B cell (primary cell): Measurements from ENCODE around the gene DEFB126. TPM values are rescaled to one million over a fixed set of nuclear protein-coding genes. Genes with fewer than 3 reads are reported as not detected.

Experiments used
- ATAC-seq: fragments of 200-7000 bp; cut with Tn5 transposase; one replicate; pipeline ENCODE4 v1.10.0; 2021; ENCODE audit warnings: low read depth, mild to moderate bottlenecking, moderate number of reproducible peaks, moderate library complexity
- CTCF ChIA-PET: fragments of 350-600 bp; sonication (Branson Sonifier 250); formaldehyde crosslinking; loops from one replicate; lab custom pipeline; 2021; ENCODE audit warnings: antibody characterized with exemption, inconsistent platforms; lab: Charles Lee
- POLR2A ChIA-PET: fragments of 350-600 bp; sonication (Branson Sonifier 250); formaldehyde crosslinking; loops from one replicate; lab custom pipeline; 2021; ENCODE audit warnings: antibody characterized with exemption; lab: Charles Lee
- DNase-seq: peaks from one replicate; pipeline ENCODE4 v3.0.0; 2013
- H2AFZ ChIP-seq: 2 replicates; pipeline ENCODE4 v1.6.1; 2012; ENCODE audit warnings: mild to moderate bottlenecking, low read depth, low read length; ENCODE audit not compliant: insufficient read depth, poor library complexity, severe bottlenecking
- H3K27ac ChIP-seq, 2 donors: 1 replicate in 1 of 2; 2 replicates in 1 of 2; pipeline ENCODE4 v1.5.1; 2012 to 2013; ENCODE audit warnings: low read length in 2 of 2, mild to moderate bottlenecking in 2 of 2, moderate library complexity in 1 of 2
- H3K27me3 ChIP-seq, 4 experiments: fragments of 200-600 bp in 1 of 4; sonication (generic) in 1 of 4; replicated peaks in 1 of 4; 1 replicate in 2 of 4; 2 replicates in 2 of 4; pipeline versions ENCODE4 v1.6.1 to v1.7.0; 2013 to 2016; ENCODE audit warnings: low read length in 3 of 4, mild to moderate bottlenecking in 2 of 4, mixed read lengths in 1 of 4, moderate library complexity in 1 of 4; ENCODE audit not compliant: insufficient read depth in 4 of 4, control insufficient read depth in 3 of 4; ENCODE audit errors: control extremely low read depth in 1 of 4
- H3K36me3 ChIP-seq, 2 experiments: replicated peaks in 1 of 2; 1 replicate in 1 of 2; 2 replicates in 1 of 2; pipeline versions ENCODE4 v1.6.1 to v1.7.1; 2013; ENCODE audit warnings: low read length in 1 of 2; ENCODE audit not compliant: insufficient read depth in 2 of 2, control insufficient read depth in 1 of 2; ENCODE audit errors: control extremely low read depth in 1 of 2, extremely low read depth in 1 of 2
- H3K4me1 ChIP-seq, 2 donors: fragments of 200-600 bp in 1 of 2; sonication (generic) in 1 of 2; 1 replicate in 1 of 2; 2 replicates in 1 of 2; pipeline versions ENCODE4 v1.5.1 to v1.6.1; 2013 to 2017; ENCODE audit warnings: low read length in 2 of 2; ENCODE audit not compliant: control insufficient read depth in 2 of 2, insufficient read depth in 2 of 2
- H3K4me2 ChIP-seq: replicated peaks from 2 replicates; pipeline ENCODE3; 2012; ENCODE audit warnings: mild to moderate bottlenecking, low read depth, low read length; ENCODE audit not compliant: poor library complexity, severe bottlenecking
- H3K4me3 ChIP-seq, 5 experiments: fragments of 200-600 bp in 1 of 5; sonication (generic) in 1 of 5; 1 replicate in 3 of 5; 2 replicates in 2 of 5; pipeline versions ENCODE4 v1.5.1 to v1.7.0; 2011 to 2016; ENCODE audit warnings: low read length in 4 of 5, mild to moderate bottlenecking in 4 of 5, low read depth in 2 of 5, control low read depth in 1 of 5, moderate library complexity in 1 of 5; ENCODE audit not compliant: insufficient read depth in 1 of 5; ENCODE audit errors: control extremely low read depth in 1 of 5, extremely low read depth in 1 of 5
- H3K79me2 ChIP-seq: fragments of 200-600 bp; sonication (generic); one replicate; pipeline ENCODE4 v1.6.0; 2016; ENCODE audit warnings: low read length; ENCODE audit not compliant: control insufficient read depth, insufficient read depth
- H3K9ac ChIP-seq: fragments of 200-600 bp; sonication (generic); 2 replicates; pipeline ENCODE4 v1.6.1; 2017; ENCODE audit warnings: mild to moderate bottlenecking, low read length, moderate library complexity
- H3K9me3 ChIP-seq, 3 donors: one replicate each; pipeline versions ENCODE4 v1.6.1 to v1.7.1; 2013; ENCODE audit warnings: low read length in 2 of 3; ENCODE audit not compliant: control insufficient read depth in 2 of 3, insufficient read depth in 1 of 3; ENCODE audit errors: control extremely low read depth in 1 of 3
- H4K20me1 ChIP-seq: 2 replicates; pipeline ENCODE4 v1.6.0; 2012; ENCODE audit warnings: mild to moderate bottlenecking, low read length; ENCODE audit not compliant: insufficient read depth, control insufficient read depth, poor library complexity, severe bottlenecking
- H3K27ac Mint-ChIP-seq: one replicate; pipeline ENCODE4 v1.8.0; 2021; ENCODE audit warnings: mixed read lengths
- H3K27me3 Mint-ChIP-seq: one replicate; pipeline ENCODE4 v1.8.0; 2021; ENCODE audit warnings: mixed read lengths
- H3K4me1 Mint-ChIP-seq: one replicate; pipeline ENCODE4 v1.8.0; 2021; ENCODE audit warnings: mixed read lengths
- H3K4me3 Mint-ChIP-seq: one replicate; pipeline ENCODE4 v1.8.0; 2021; ENCODE audit warnings: mixed read lengths
- H3K9me3 Mint-ChIP-seq: one replicate; pipeline ENCODE4 v1.8.0; 2022; ENCODE audit warnings: mixed read lengths; ENCODE audit not compliant: insufficient read depth
- CTCF ChIP-seq: fragments of 200-600 bp; IDR thresholded peaks from one replicate; pipeline ENCODE4 v1.8.0; 2022; ENCODE audit warnings: antibody characterized with exemption, mild to moderate bottlenecking
- EZH2 ChIP-seq: IDR thresholded peaks from 2 replicates; pipeline ENCODE4 v1.6.1; 2012; ENCODE audit warnings: borderline replicate concordance, low read depth, mild to moderate bottlenecking, moderate library complexity, low read length; ENCODE audit not compliant: insufficient read depth, poor library complexity, severe bottlenecking
- intact Hi-C: fragments of 100-400 bp; cut with micrococcal nuclease; formaldehyde crosslinking; loops from one replicate; pipeline ENCODE4 v1.10.0; 2022
- polyA plus RNA-seq: library from polyadenylated mRNA; depleted of rRNA; stranded (reverse); fragments of >200 nt; gene quantifications from 2 replicates; pipeline ENCODE4 v1.2.3, GENCODE V29; 2012
- total RNA-seq, 2 donors: library from RNA; stranded (reverse); fragments of 120-200 nt in 1 of 2; gene quantifications; 1 replicate in 1 of 2; 2 replicates in 1 of 2; pipeline versions ENCODE4 v1.2.3 to v1.2.4, GENCODE V29; 2013 to 2022

DEFB126 gene
- total and polyA plus RNA-seq, 2 donors (not counting 1 experiment from before 2014, with no cell fraction given) = not detected

GRCh38 chr20:112396-112795 lies 30.0 kb upstream of the DEFB126 start:
- POLR2A ChIA-PET = no interaction called here
- H3K27ac Mint-ChIP-seq = no peak overlapping the region

GRCh38 chr20:117518-117917 lies 24.9 kb upstream of the DEFB126 start:
- POLR2A ChIA-PET = no interaction called here
- peaks cover 0 to 23% (median 15%) of the 10 kb centered on the region in 4 experiments for H3K27me3 ChIP-seq
- CTCF ChIA-PET = no interaction called here

More at GRCh38 chr20:112396-112795, 30.0 kb upstream of the DEFB126 start:
- peaks cover 0 to 20% (median 5%) of the 10 kb centered on the region in 4 experiments for H3K27me3 ChIP-seq
- Mint-ChIP-seq H3K9me3 (peaks cover 4% of the 10 kb centered on the region), H3K27me3 (peaks cover 35% of the 10 kb centered on the region), H3K4me1 (no peaks in the 10 kb centered on the region), H3K4me3 (no peak overlapping the region)
- ATAC-seq (no peak), DNase-seq (no peak)
- no peak overlapping the region for H2AFZ ChIP-seq
- CTCF ChIA-PET = no interaction called here
- no peaks in the 10 kb centered on the region for H4K20me1 ChIP-seq
- no peak overlapping the region for H3K4me2 ChIP-seq
- H3K36me3 ChIP-seq = no peaks in the 10 kb centered on the region
- H3K4me3 ChIP-seq = no peak overlapping the region
- intact Hi-C loops = no loop called here
- H3K9ac ChIP-seq = no peak overlapping the region
- H3K79me2 ChIP-seq = no peaks in the 10 kb centered on the region
- no peaks in the 10 kb centered on the region for H3K4me1 ChIP-seq
- H3K27ac ChIP-seq = no peak overlapping the region
- TF ChIP-seq EZH2 (no peak), CTCF (no peak)
- peaks cover 0 to 13% (median 1%) of the 10 kb centered on the region in 3 donors for H3K9me3 ChIP-seq

More at GRCh38 chr20:117518-117917, 24.9 kb upstream of the DEFB126 start:
- Histone ChIP-seq H3K79me2 (no peaks in the 10 kb centered on the region), H3K4me2 (no peak overlapping the region), H3K9ac (no peak overlapping the region), H3K36me3 (no peaks in the 10 kb centered on the region), H4K20me1 (no peaks in the 10 kb centered on the region), H3K27ac (no peak overlapping the region), H3K9me3 (peaks cover 0 to 13% (median 4%) of the 10 kb centered on the region in 3 donors), H2AFZ (no peak overlapping the region), H3K4me3 (no peak overlapping the region), H3K4me1 (no peaks in the 10 kb centered on the region)
- DNase-seq = no peak
- no peak overlapping the region for H3K4me3 Mint-ChIP-seq
- H3K27me3 Mint-ChIP-seq = peaks cover 52% of the 10 kb centered on the region
- no peak for ATAC-seq
- H3K27ac Mint-ChIP-seq = no peak overlapping the region
- intact Hi-C loops = no loop called here
- no peaks in the 10 kb centered on the region for H3K4me1 Mint-ChIP-seq
- TF ChIP-seq EZH2 (no peak), CTCF (no peak)
- peaks cover 9% of the 10 kb centered on the region for H3K9me3 Mint-ChIP-seq
